Tibial nerve (tissue), 4 donors: ENCODE measurements around the gene ERMP1. TPM values are rescaled to one million over a fixed set of nuclear protein-coding genes. Genes with fewer than 3 reads are reported as not detected.

Source experiments
- DNase-seq, 2 donors: peaks; one replicate each; pipeline ENCODE4 v3.0.0-alpha.2; 2019; ENCODE audit warnings: low spot score in 2 of 2
- H3K27ac ChIP-seq, 4 donors: fragments of 200-600 bp; sonication (generic) in 3 of 4; one replicate each; pipeline ENCODE4 v1.5.1; 2017 to 2019; ENCODE audit warnings: mild to moderate bottlenecking in 1 of 4
- H3K27me3 ChIP-seq, 2 donors: fragments of 200-600 bp; sonication (generic) in 1 of 2; one replicate each; pipeline versions ENCODE4 v1.5.1 to v1.6.0; 2017 to 2019
- H3K36me3 ChIP-seq, 3 donors: fragments of 200-600 bp; sonication (generic); one replicate each; pipeline ENCODE4 v1.5.1; 2018 to 2019
- H3K4me1 ChIP-seq, 4 donors: fragments of 200-600 bp; sonication (generic) in 3 of 4; one replicate each; pipeline ENCODE4 v1.5.1; 2017 to 2019
- H3K4me3 ChIP-seq, 4 donors: fragments of 200-600 bp; sonication (generic) in 3 of 4; one replicate each; pipeline ENCODE4 v1.5.1; 2017 to 2019; ENCODE audit warnings: mild to moderate bottlenecking in 1 of 4, moderate library complexity in 1 of 4
- H3K9me3 ChIP-seq, 4 donors: fragments of 200-600 bp; sonication (generic) in 3 of 4; one replicate each; pipeline ENCODE4 v1.5.1; 2017 to 2019
- EP300 ChIP-seq, 2 donors: sonication (generic); formaldehyde crosslinking; IDR thresholded peaks; one replicate each; pipeline ENCODE4 v1.6.1; 2017; ENCODE audit warnings: antibody characterized with exemption in 2 of 2, mild to moderate bottlenecking in 1 of 2
- POLR2A ChIP-seq, 2 donors: fragments of 450-650 bp; IDR thresholded peaks; one replicate each; pipeline ENCODE4 v1.6.1; 2017; ENCODE audit warnings: antibody characterized with exemption in 2 of 2, mild to moderate bottlenecking in 2 of 2, moderate library complexity in 2 of 2
- WGBS, 2 donors: methylation state at CpG; one replicate each; pipeline ENCODE4 v1.1.5; 2018; 5-methylcytosine and 5-hydroxymethylcytosine counted together
- total RNA-seq, 4 donors: library from RNA; depleted of rRNA; stranded (reverse); fragments of >200 nt; gene quantifications; one replicate each; pipeline ENCODE4 v1.1.0, GENCODE V29; 2016
- TF ChIP-seq, protein P1 (sequence below), 5 experiments: fragments of 200-600 bp in 3 of 5; fragments of 450-650 bp in 2 of 5; sonication (generic) in 3 of 5; IDR thresholded peaks; one replicate each; pipeline ENCODE4 v1.5.1; 2016 to 2019; ENCODE audit warnings: antibody characterized with exemption in 5 of 5, mild to moderate bottlenecking in 3 of 5, moderate library complexity in 2 of 5

Gene ERMP1
- total RNA-seq, 4 donors from 2014 or later, result 11.1 to 17.5 (median 13.6) TPM

DNA sequence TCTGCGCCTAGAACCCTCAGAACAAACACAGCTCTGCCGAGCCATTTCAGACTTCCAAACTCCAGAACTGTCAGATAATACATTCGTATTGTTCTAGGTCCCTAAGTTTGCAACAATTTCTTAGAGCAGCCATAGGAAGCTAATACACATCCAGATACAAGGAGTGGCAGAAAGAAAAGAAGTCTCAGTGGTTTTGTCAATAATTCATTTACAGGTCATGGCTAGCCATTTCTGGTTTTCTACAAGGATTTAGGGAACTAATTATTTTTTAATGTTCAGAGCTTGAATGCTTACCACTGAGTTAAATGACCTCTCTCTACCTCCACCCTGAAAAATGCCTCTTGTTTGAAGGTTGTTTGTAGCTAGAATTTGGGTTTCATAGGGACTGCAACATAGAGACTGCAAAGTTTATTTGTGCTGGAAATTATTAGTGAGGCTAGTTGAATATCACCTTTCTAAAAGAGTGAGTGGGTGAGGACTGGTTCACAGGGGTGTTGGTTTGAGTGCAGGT lies 15.5 kb upstream of the ERMP1 start:
- Histone ChIP-seq H3K4me1 (peaks cover 0 to 13% (median 7%) of the 10 kb centered on the region in 4 donors), H3K9me3 (no peaks in the 10 kb centered on the region), H3K36me3 (no peaks in the 10 kb centered on the region), H3K27me3 (no peaks in the 10 kb centered on the region), H3K4me3 (no peak overlapping the region), H3K27ac (no peak overlapping the region)
- 84 to 87% methylated on average over 3 of the region's 3 CpGs for WGBS, 2 donors
- TF ChIP-seq EP300 (IDR thresholded peaks at IDR 0.05), result no peak
- no peak for DNase-seq

DNA sequence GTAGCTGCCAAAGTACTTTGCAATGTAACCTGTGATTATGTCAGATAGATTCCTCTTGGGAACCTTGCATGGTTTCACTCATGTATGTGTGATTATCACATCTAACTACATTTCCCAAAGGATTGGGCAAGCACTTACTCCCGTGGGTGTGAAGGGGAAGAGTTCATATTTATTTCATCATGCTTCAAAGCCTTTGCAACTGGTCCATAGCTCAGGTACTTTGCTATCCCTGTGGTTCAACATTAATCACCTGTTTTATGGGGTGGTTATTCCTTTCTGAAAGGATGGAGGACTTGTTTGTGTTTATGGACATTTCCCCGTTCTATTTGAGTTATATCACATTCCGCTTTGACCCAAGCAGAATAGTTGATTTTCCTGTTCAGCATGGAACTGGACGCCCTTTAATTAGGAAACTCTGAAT lies 13.6 kb upstream of the ERMP1 start:
- Histone ChIP-seq H3K27me3 (no peaks in the 10 kb centered on the region), H3K36me3 (peaks cover 0 to 4% (median 0%) of the 10 kb centered on the region in 3 donors), H3K27ac (no peak overlapping the region), H3K4me3 (no peak overlapping the region), H3K4me1 (peaks cover 0 to 19% (median 7%) of the 10 kb centered on the region in 4 donors), H3K9me3 (no peaks in the 10 kb centered on the region)
- no peak for TF ChIP-seq EP300 (IDR thresholded peaks at IDR 0.05)
- TF ChIP-seq, protein P1, sequence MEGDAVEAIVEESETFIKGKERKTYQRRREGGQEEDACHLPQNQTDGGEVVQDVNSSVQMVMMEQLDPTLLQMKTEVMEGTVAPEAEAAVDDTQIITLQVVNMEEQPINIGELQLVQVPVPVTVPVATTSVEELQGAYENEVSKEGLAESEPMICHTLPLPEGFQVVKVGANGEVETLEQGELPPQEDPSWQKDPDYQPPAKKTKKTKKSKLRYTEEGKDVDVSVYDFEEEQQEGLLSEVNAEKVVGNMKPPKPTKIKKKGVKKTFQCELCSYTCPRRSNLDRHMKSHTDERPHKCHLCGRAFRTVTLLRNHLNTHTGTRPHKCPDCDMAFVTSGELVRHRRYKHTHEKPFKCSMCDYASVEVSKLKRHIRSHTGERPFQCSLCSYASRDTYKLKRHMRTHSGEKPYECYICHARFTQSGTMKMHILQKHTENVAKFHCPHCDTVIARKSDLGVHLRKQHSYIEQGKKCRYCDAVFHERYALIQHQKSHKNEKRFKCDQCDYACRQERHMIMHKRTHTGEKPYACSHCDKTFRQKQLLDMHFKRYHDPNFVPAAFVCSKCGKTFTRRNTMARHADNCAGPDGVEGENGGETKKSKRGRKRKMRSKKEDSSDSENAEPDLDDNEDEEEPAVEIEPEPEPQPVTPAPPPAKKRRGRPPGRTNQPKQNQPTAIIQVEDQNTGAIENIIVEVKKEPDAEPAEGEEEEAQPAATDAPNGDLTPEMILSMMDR (IDR thresholded peaks at IDR 0.05), result no peak
- no peak for TF ChIP-seq POLR2A (IDR thresholded peaks at IDR 0.05)
- no peak for DNase-seq
- 79 to 84% methylated on average over 4 of the region's 4 CpGs for whole genome bisulfite sequencing, 2 donors

DNA sequence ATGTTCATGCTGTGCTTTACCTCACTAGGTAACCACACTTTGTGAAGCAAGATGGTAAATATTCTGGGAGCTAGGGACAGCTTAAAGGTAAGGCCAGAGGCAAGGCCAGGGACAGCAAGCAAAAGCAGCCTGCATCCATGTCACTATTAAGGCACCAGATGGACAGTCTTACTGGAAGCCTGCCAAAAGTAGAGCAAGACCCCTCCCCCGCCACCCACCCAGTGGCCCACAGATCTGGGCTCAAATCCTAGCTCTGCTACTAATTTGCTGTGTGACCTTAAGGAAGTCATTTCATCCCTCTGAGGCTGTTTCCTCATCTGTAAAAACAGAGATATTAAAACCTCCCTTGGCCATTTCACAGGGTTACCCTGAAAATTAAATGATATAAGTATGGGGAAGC lies 13.2 kb upstream of the ERMP1 start:
- Histone ChIP-seq H3K27me3 (no peaks in the 10 kb centered on the region), H3K4me1 (peaks cover 0 to 19% (median 7%) of the 10 kb centered on the region in 4 donors), H3K9me3 (no peaks in the 10 kb centered on the region), H3K36me3 (peaks cover 0 to 8% (median 0%) of the 10 kb centered on the region in 3 donors), H3K27ac (no peak overlapping the region), H3K4me3 (no peak overlapping the region)
- no peak for DNase-seq
- 82 to 100% methylated on average over 1 of the region's 1 CpG for WGBS, 2 donors
- TF ChIP-seq EP300 (IDR thresholded peaks at IDR 0.05) (no peak), POLR2A (IDR thresholded peaks at IDR 0.05) (no peak)
- TF ChIP-seq, protein P1 (IDR thresholded peaks at IDR 0.05), result no peak

DNA sequence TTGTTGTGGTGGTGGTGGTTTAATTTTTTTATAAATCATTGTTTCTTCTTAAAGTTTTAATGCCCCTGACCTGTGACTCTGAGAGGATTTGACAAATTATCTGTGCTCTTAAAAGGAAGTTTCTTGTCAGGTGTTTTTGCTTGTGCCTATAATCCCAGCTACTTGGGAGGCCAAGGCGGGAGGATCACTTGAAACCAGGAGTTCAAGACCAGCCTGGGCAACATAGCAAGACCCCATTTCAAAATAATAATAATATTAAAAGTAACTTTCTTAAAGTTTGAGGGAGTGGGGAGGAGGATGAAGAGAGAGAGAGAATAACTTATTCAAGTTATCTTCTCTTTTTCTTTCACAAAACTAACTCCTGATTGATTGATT lies 12.2 kb upstream of the ERMP1 start:
- WGBS, 2 donors, result 74 to 83% methylated on average over 1 of the region's 1 CpG
- no peak overlapping the region for H3K4me3 ChIP-seq
- TF ChIP-seq, protein P1 (IDR thresholded peaks at IDR 0.05), result no peak
- TF ChIP-seq EP300 (IDR thresholded peaks at IDR 0.05) (no peak), POLR2A (IDR thresholded peaks at IDR 0.05) (no peak)
- H3K27me3 ChIP-seq, result no peaks in the 10 kb centered on the region
- H3K4me1 ChIP-seq, result peaks cover 0 to 19% (median 7%) of the 10 kb centered on the region in 4 donors
- H3K27ac ChIP-seq, result peak overlapping the region in 1 of 4 donors; percentile 39
- DNase-seq, result no peak
- peaks cover 0 to 8% (median 0%) of the 10 kb centered on the region in 3 donors for H3K36me3 ChIP-seq
- H3K9me3 ChIP-seq, result no peaks in the 10 kb centered on the region

DNA sequence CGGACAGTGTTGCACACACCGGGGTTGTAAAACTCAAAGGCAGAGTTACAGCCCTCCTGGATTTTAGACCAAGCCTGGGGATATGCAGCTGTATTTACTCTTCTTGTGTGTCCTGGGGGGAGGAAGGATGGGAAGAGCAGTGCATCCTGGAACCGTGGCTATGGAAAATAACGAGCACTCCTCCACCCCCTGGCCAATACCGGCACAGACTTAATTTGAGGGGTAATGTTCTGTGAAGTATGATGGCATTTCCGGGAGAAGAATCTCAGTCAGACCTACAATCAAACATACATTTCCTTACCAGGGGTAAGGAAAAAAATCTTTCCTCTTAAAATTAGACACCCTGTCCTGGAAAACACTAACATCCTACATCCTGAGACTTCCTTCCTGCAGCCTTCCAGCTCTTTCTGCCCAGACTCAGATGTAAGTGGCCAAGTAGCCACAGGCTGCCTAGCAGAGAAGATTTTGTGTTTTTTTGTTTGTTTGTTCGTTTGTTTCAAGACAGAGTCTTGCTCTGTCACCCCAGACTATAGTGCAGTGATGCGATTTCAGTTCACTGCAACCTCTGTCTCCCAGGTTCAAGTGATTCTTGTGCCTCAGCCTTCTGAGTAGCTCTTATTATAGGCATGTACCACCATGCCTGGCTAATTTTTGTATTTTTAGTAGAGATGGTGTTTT lies 11.0 kb upstream of the ERMP1 start:
- WGBS, 2 donors, result 25 to 29% methylated on average over 8 of the region's 8 CpGs
- no peak for TF ChIP-seq EP300 (IDR thresholded peaks at IDR 0.05)
- Histone ChIP-seq H3K9me3 (no peaks in the 10 kb centered on the region), H3K4me1 (peaks cover 0 to 19% (median 7%) of the 10 kb centered on the region in 4 donors), H3K4me3 (no peak overlapping the region), H3K27me3 (no peaks in the 10 kb centered on the region), H3K36me3 (peaks cover 0 to 8% (median 0%) of the 10 kb centered on the region in 3 donors), H3K27ac (peak overlapping the region in 2 of 4 donors; percentile 55)
- DNase-seq, result no peak
